ENCODE measurements around the gene AP5B1. TPM values are rescaled to one million over a fixed set of nuclear protein-coding genes. Genes with fewer than 3 reads are reported as not detected.

The AP5B1 gene
- total and polyA plus RNA-seq, 2 of the 8 experiments (the other 6 are each of a cell fraction or from before 2014, with no cell fraction given) = 7.6 to 10.0 TPM

DNA sequence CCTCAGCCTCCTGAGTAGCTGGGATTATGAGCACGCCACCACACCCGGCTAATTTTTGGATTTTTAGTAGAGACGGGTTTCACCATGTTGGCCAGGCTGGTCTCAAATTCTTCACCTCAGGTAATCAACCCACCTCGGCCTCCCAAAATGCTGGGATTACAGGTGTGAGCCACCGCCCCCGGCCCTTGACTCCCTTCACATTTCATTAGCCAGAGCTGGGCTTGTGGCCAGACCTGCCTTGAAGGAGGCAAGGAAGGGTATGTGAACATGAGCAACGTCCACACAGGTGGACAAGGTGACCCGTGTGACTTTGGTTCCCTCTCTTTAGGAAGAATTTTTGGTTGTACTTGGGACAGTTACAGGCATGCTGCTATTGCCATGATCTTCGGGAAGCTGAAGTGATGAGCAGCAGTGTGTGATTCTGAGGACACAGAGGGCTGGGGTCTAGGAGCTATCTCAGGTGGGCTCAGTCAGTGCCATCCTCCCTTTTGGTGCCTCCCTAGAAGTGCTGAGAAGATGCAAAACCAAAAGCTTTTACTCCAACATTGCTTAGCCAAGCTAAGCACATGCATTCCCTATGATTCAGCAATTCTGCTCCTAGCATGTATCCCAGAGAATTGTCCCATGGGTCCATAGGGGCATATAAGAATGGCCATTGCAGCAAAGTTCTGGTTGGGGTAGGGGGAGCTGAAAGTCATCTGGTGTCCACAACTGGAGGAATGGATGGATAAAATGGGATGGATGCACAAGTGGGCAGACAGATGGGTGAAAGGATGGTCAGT lies 6.1 kb downstream of the AP5B1 start:
- H4K91ac ChIP-seq (replicated peaks; ENCODE audit: insufficient read length, low read length) = no peak overlapping the region
- H3K4me2 ChIP-seq (ENCODE audit: insufficient read depth in 1 of 2, low read depth in 2 of 2, low read length in 2 of 2) = no peak overlapping the region
- peaks cover 0 to 11% (median 0%) of the 10 kb centered on the region in 4 experiments; a peak in 3 of 8 replicates for H3K36me3 ChIP-seq (ENCODE audit: control insufficient read depth in 2 of 4, insufficient read depth in 4 of 4, low read length in 3 of 4)
- no peak overlapping the region for H3K23ac ChIP-seq (ENCODE audit: insufficient read length)
- peaks cover 1 to 15% of the 10 kb centered on the region in 2 experiments for H4K20me1 ChIP-seq (replicated peaks in 1 of 2; ENCODE audit: control insufficient read depth in 1 of 2, insufficient read depth in 2 of 2, low read length in 2 of 2)
- WGBS, 2 experiments (ENCODE audit: extremely low coverage in 1 of 2, insufficient coverage in 1 of 2, insufficient read length in 1 of 2, insufficient replicate concordance in 2 of 2, low coverage in 1 of 2, low lambda C conversion rate in 2 of 2, missing lambda C conversion rate in 1 of 2) = 84% methylated on average over 9 of the region's 9 CpGs; no CpG with 5 or more reads in 1 of the 2 experiments
- H3K27me3 ChIP-seq (replicated peaks in 1 of 4; ENCODE audit: control insufficient read depth in 3 of 4, extremely low read depth in 1 of 4, insufficient read depth in 3 of 4, low read length in 3 of 4) = no peaks in the 10 kb centered on the region
- H2BK12ac ChIP-seq (ENCODE audit: low read depth, low read length) = no peak overlapping the region
- CTCF ChIA-PET (ENCODE audit: partially characterized antibody) = interaction anchor here (0.8 to 13.2 kb wide), 12 partner anchors 9 to 110 kb away, joined by 3 to 347 read pairs (median 4); no protein-coding TSS in a partner anchor
- no peak for DNase-seq (ENCODE audit: low read depth in 1 of 2, low spot score in 2 of 2)
- no peak overlapping the region for H3K18ac ChIP-seq (ENCODE audit: extremely low read depth, low read length)
- no peaks in the 10 kb centered on the region; a peak in 1 of 4 replicates for H3K79me2 ChIP-seq (ENCODE audit: control insufficient read depth in 1 of 2, insufficient read depth in 2 of 2, low read length in 2 of 2)
- no peak for FAIRE-seq
- H3K23me2 ChIP-seq (ENCODE audit: low read depth, low read length) = no peaks in the 10 kb centered on the region
- H2BK120ac ChIP-seq (replicated peaks; ENCODE audit: low read depth, low read length) = no peak overlapping the region
- peaks cover 0 to 2% (median 0%) of the 10 kb centered on the region in 4 experiments; a peak in 2 of 7 replicates for H3K4me1 ChIP-seq (replicated peaks in 1 of 4; ENCODE audit: control insufficient read depth in 3 of 4, insufficient read depth in 4 of 4, low read length in 3 of 4)
- no peak overlapping the region for H3K27ac ChIP-seq (ENCODE audit: low read depth, low read length)
- H4K5ac ChIP-seq (ENCODE audit: insufficient read length, low read depth, low read length) = no peak overlapping the region
- H2BK15ac ChIP-seq (ENCODE audit: low read length) = no peak overlapping the region
- H3K9me3 ChIP-seq (ENCODE audit: insufficient read depth in 2 of 2, low read depth in 1 of 2, low read length in 1 of 2) = no peaks in the 10 kb centered on the region
- H4K8ac ChIP-seq (ENCODE audit: extremely low read depth, insufficient read depth, low read length) = no peak overlapping the region
- no peak overlapping the region for H2BK20ac ChIP-seq (ENCODE audit: low read length)
- no peak overlapping the region for H2BK5ac ChIP-seq (ENCODE audit: low read depth, low read length)
- POLR2A ChIA-PET (ENCODE audit: partially characterized antibody) = interaction anchor here (0.9 to 1.6 kb wide), 4 partner anchors 8 to 113 kb away, joined by 3 read pairs; partner anchors contain the start of gene FIBP
- H3K4me3 ChIP-seq (ENCODE audit: extremely low read depth in 1 of 4, insufficient read depth in 2 of 4, low read depth in 3 of 4, low read length in 4 of 4) = no peak overlapping the region
- H3K14ac ChIP-seq (ENCODE audit: insufficient read length) = no peak overlapping the region
- no peak overlapping the region for H3K4ac ChIP-seq (replicated peaks; ENCODE audit: insufficient read length, low read depth, low read length)
- no peak overlapping the region for H3K9ac ChIP-seq (replicated peaks in 1 of 4; ENCODE audit: extremely low read depth in 1 of 4, low read depth in 3 of 4, low read length in 3 of 4)
- H2AFZ ChIP-seq (ENCODE audit: low read length) = no peak overlapping the region
- H2AK5ac ChIP-seq (ENCODE audit: low read depth, low read length) = no peak overlapping the region
- H3K56ac ChIP-seq (replicated peaks; ENCODE audit: insufficient read length, low read depth, low read length) = no peak overlapping the region
- H3K79me1 ChIP-seq (ENCODE audit: low read depth, low read length) = 0 out of 2 replicates have a peak, but pooled peaks cover 2% of the 10 kb centered on the region
- TF ChIP-seq TEAD4 (IDR thresholded peaks at IDR 0.05; ENCODE audit: low read depth, low read length) (no peak), KDM1A (IDR thresholded peaks at IDR 0.05; ENCODE audit: borderline replicate concordance, low read length) (no peak), HDAC6 (IDR thresholded peaks at IDR 0.05; ENCODE audit: low read depth, low read length) (no peak), KDM5A (IDR thresholded peaks at IDR 0.05; ENCODE audit: low read length) (no peak), EP300 (IDR thresholded peaks at IDR 0.05; ENCODE audit: borderline replicate concordance in 1 of 2, low read depth in 2 of 2, low read length in 2 of 2) (no peak), CHD2 (IDR thresholded peaks at IDR 0.05; ENCODE audit: low read length) (no peak), BRCA1 (IDR thresholded peaks at IDR 0.05; ENCODE audit: low read depth, low read length) (no peak), MAFK (IDR thresholded peaks at IDR 0.05; ENCODE audit: low read depth, low read length) (no peak), SAP30 (IDR thresholded peaks at IDR 0.05; ENCODE audit: insufficient read depth, insufficient replicate concordance, low read length) (no peak), SP1 (IDR thresholded peaks at IDR 0.05; ENCODE audit: low read depth, low read length) (no peak), RBBP5 (IDR thresholded peaks at IDR 0.05; ENCODE audit: borderline replicate concordance, low read depth, low read length) (no peak), CREB1 (IDR thresholded peaks at IDR 0.05) (no peak)
